MG63 (cell line): ENCODE results near the gene TIE1. TPM values are rescaled to one million over a fixed set of nuclear protein-coding genes. Genes with fewer than 3 reads are reported as not detected.

ENCODE experiments used
- DNase-seq: peaks from one replicate; pipeline ENCODE4 v3.0.0-alpha.2; 2020
- H3K27me3 ChIP-seq: fragments of 250-450 bp; sonication (Bioruptor Pico); 2 replicates; pipeline ENCODE4 v1.5.1; 2020; ENCODE audit warnings: mild to moderate bottlenecking, moderate library complexity
- H3K36me3 ChIP-seq: fragments of 250-450 bp; sonication (Bioruptor Pico); 2 replicates; pipeline ENCODE4 v1.5.1; 2020; ENCODE audit warnings: mild to moderate bottlenecking, moderate library complexity
- H3K4me3 ChIP-seq: fragments of 250-450 bp; sonication (Bioruptor Pico); 2 replicates; pipeline ENCODE4 v1.5.1; 2020; ENCODE audit warnings: mild to moderate bottlenecking, moderate library complexity
- H3K9me3 ChIP-seq: fragments of 250-450 bp; sonication (Bioruptor Pico); 2 replicates; pipeline ENCODE4 v1.5.1; 2020; ENCODE audit warnings: mild to moderate bottlenecking, moderate library complexity
- total RNA-seq: library from RNA; depleted of rRNA; stranded (reverse); fragments of >200 nt; shearing (Covaris generic); gene quantifications from 2 replicates; pipeline ENCODE4 v1.2.3, GENCODE V29; 2014; ENCODE audit warnings: low replicate concordance

TIE1 gene
- total RNA-seq, 1 experiment from 2014 or later, result 0.20 TPM

DNA sequence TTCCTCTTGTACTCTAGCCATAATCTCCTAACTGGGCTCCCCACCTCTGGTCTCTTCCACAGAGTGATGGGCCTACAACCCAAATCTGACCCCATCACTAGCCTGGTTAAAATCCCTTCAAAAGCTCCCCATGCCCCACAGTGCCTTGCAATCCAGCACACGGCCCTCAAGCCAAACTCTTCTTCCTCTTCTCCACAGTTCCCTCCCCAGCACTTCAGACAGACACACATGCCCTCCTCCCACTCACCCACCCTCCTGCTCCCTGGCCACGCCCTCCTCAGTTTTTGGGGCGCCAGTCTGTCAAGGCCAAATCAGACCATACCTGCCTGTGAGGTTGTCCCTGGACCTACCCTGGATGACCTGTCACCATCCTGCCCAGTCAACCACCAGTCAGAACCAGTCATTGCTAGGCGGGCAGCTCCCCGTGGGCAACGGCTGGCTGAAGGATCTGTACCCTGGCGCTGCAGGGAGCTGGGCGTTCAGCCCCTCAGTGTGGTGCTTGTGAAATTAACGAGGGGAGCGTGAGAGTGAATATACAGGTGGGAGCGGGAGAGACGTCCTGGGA lies 16.2 kb upstream of the TIE1 start:
- no peaks in the 10 kb centered on the region; the same call in 1 of the 2 replicates for H3K27me3 ChIP-seq
- no peak for DNase-seq
- H3K9me3 ChIP-seq, result no peaks in the 10 kb centered on the region
- no peak overlapping the region for H3K4me3 ChIP-seq
- no peaks in the 10 kb centered on the region for H3K36me3 ChIP-seq

DNA sequence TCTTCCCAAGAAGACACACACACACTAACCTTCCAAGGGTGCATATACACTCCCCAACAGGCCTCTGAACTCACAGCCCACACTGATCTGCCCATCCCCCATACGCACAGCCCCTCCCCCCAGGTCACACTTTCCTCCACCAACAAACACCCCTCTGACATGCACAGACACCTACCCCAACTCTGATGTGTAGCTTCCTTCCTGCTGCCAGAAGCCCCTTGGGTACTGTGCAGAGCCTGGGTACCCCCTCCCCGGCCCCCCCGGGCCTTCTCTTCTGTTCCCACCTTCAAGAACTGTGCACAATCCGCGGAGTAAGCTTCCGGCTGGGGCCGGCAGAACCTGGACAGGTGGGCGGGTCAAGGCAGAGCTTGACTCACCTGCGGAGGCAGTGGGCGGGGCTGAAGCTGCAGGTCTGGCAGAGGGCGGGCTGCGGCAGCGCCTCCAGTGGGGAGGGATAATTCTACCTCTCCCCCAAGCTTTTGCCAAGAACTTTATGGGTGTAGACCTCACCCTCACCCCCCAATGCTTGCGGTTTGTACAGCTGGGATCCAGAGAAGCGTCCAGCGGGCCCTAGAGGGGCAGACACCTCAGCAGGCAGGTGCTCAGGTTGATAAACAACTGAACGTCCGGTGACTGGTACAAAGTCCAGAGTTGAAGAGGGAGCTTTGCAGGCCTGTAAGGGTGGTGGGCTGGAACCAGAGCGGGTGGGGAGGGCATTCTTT lies 15.4 kb upstream of the TIE1 start, which contains the start of gene C1orf210:
C1orf210 (minus strand) TSS at position 313 of the 722 bp plus-strand sequence. CDS start 2,311 bp downstream, outside the sequence.
- no peak within 1 kb of the TSS for H3K4me3 ChIP-seq
- no peaks in the 10 kb centered on the region for H3K9me3 ChIP-seq
- H3K27me3 ChIP-seq, result no peaks in the 10 kb centered on the region; the same call in 1 of the 2 replicates
- H3K36me3 ChIP-seq, result no peaks in the 10 kb centered on the region
- no peak for DNase-seq

DNA sequence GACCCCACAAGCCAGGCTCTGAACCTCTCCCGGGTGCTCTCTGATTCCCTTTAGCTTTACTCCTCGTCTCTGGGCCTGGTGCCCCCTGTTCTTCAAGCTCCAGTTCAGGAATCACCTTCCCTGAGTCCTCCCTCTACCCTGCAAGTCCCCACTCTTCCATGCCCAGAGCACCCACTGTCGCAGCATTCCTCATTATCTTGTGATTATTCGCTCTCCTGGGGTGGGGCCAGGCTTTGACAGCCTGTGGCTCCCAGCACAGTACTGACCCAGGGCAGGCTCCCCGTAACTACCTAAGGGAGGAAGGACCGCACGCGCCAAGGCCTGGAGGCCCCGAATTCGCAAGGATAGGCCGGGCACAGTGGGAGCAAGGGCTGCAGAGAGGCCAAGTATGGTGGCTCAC lies 14.7 kb upstream of the TIE1 start:
- no peak overlapping the region for H3K4me3 ChIP-seq
- no peak for DNase-seq
- H3K27me3 ChIP-seq, result no peaks in the 10 kb centered on the region; the same call in 1 of the 2 replicates
- H3K9me3 ChIP-seq, result no peaks in the 10 kb centered on the region
- H3K36me3 ChIP-seq, result no peaks in the 10 kb centered on the region

DNA sequence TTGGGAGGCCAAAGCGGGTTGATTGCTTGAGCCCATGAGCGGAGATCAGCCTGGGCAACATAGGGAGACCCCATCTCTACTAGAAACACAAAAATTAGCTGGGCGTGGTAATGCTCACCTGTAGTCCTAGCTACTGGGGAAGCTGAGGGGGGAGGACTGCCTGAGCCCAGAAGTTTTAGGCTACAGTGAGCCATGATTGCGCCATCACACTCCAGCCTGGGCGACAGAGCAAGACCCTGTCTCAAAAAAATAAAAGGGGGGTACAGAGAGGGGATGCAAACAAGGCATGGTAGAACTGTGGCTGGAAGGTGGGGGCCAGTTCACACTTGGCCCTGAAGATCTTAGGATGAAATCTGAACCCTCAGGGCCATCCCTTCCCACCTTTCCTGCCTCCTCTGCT lies 14.2 kb upstream of the TIE1 start:
- H3K36me3 ChIP-seq, result no peaks in the 10 kb centered on the region
- no peak overlapping the region for H3K4me3 ChIP-seq
- H3K9me3 ChIP-seq, result no peaks in the 10 kb centered on the region
- no peak for DNase-seq
- no peaks in the 10 kb centered on the region; the same call in 1 of the 2 replicates for H3K27me3 ChIP-seq

DNA sequence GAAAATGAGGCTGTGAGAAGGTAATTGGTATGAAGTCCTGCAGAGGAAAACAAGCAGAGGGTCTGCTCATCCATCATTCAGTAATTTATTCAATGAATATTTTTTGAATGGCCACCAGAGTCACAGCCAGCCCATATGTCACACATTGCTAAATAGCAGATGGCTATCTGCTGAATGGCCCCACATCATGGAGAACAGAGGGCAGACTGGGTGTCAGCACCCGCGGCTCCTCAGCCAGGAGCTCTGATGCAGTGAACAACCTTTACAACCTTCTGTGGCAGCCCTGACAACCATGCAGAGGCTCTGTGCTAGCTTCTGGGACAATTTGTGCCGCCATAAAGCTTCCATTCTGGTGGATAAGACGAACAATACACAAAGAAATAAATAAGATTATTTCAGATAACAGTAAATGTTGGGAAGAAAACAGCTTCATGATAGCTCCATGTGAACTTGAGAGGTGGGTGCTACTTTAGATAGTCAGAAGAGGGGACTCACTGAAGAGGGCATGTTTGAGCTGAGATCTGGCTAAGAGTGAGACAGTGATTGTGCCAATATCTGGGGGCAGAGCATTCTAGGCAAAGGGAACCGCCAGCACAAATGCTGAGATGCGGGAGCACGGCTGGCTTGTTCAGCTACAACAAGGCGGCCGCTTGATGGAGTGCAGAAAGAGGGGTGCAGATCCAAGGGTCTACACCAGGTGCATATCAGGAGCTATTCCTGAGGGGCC lies 12.6 kb upstream of the TIE1 start:
- Histone ChIP-seq H3K36me3 (no peaks in the 10 kb centered on the region), H3K27me3 (no peaks in the 10 kb centered on the region; the same call in 1 of the 2 replicates)
- no peak for DNase-seq

DNA sequence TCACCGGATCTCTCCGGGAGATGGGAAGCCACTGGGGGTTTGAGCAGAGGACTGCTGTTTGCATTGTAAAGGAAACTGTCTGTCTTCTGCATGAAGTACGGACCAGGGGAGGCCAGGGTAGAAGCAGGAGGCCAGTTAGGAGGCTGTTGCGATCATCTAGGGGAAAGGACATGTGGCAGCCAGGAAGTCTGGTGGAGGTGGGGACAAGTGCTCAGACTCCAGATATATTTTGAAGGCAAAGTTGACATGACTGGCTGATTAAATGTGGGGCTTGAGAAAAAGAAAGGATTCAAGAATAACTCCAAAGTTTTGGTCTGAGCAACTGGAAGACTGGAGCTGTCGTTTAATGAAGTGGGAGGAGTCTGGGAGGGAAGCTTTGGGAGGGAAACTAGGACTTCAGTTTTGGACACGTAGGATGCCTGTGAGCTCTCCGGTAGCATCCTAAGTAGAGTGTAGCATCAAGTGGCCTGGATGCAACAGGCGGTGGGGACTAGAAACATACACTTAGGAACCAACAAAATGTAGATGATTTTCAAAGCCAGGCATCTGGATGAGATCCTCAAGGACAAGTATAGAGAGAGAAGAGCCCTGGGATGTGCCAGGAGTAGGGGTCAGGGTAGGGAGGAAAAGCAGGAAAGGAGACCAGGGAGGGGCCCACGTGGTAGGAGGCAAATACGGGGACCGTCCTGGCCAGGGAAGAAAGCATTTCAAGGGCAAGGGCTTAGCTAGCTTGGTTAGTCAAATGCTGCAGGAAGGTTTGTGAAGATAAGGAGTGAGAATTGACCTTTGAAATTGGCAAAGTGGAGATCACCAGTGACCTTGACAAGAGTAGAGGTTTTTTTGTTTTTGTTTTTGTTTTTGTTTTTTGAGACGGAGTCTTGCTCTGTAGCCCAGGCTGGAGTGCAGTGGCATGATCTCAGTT lies 11.7 kb upstream of the TIE1 start:
- H3K36me3 ChIP-seq, result no peaks in the 10 kb centered on the region
- no peaks in the 10 kb centered on the region; the same call in 1 of the 2 replicates for H3K27me3 ChIP-seq
- H3K9me3 ChIP-seq, result no peaks in the 10 kb centered on the region
- H3K4me3 ChIP-seq, result no peak overlapping the region
- DNase-seq, result no peak

More for the DNA sequence above, 12.6 kb upstream of the TIE1 start:
- Histone ChIP-seq H3K4me3 (no peak overlapping the region), H3K9me3 (no peaks in the 10 kb centered on the region)

DNA sequence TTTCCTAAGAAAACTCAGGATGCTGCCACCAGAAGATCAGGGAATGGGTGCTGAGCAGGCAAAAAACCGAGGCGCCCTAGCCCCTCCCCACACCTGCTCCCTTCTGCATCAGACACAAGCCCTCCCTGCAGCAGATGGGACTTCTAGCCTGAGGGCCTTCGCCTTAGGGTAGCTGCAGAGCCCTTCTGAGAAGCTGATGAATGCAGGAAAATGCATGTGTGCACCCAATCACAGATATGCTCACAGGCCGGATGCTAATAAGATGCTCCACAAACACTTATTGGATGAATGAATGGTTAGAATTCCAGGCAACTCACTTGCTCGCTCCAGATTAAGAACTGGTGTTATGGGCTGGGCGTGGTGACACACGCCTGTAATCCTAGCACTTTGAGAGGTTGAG lies 8.6 kb upstream of the TIE1 start:
- Histone ChIP-seq H3K4me3 (no peak overlapping the region), H3K27me3 (no peaks in the 10 kb centered on the region; the same call in 1 of the 2 replicates), H3K9me3 (no peaks in the 10 kb centered on the region), H3K36me3 (no peaks in the 10 kb centered on the region)
- DNase-seq, result no peak

DNA sequence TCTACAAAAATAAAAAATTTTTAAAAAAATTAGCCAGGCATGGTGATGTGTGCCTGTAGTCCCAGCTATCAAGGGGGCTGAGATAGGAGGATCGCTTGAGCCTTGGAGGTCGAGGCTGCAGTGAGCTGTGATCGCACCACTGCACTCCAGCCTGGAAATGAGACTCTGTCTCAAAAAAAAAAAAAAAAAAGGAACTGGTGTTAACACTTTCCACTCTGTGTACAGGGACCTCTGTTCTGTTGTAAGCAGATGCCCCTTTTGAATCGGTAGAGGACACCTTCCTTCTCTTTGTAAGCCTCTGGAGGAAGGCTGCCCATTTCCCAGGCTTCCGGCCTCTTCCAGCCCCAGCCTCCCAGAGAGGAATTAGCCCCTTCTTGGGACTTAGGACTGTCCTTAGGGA lies 8.1 kb upstream of the TIE1 start:
- no peaks in the 10 kb centered on the region for H3K36me3 ChIP-seq
- no peaks in the 10 kb centered on the region for H3K9me3 ChIP-seq
- no peak for DNase-seq
- H3K27me3 ChIP-seq, result no peaks in the 10 kb centered on the region; the same call in 1 of the 2 replicates
- no peak overlapping the region for H3K4me3 ChIP-seq

DNA sequence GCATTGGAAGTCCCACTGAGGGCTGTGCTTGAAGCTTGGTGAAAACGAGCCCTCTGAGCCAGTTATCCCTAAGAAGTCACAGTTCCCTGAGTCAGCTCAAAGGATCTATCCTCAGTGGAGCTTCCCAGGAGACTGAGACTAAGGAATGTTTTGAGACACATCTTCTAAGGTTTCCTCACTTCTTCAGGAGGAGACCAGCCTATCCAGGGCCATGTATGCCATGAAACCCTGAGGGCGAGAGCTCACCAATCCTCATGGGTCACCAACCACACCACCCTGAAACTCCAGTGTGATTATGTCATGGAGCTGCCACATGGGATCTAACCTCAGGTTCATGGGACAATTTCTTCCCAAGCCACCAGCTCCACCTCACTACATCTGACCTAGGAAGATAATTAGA lies 7.6 kb upstream of the TIE1 start:
- no peaks in the 10 kb centered on the region for H3K9me3 ChIP-seq
- H3K27me3 ChIP-seq, result no peaks in the 10 kb centered on the region; the same call in 1 of the 2 replicates
- no peak for DNase-seq
- H3K36me3 ChIP-seq, result no peaks in the 10 kb centered on the region
- no peak overlapping the region for H3K4me3 ChIP-seq

DNA sequence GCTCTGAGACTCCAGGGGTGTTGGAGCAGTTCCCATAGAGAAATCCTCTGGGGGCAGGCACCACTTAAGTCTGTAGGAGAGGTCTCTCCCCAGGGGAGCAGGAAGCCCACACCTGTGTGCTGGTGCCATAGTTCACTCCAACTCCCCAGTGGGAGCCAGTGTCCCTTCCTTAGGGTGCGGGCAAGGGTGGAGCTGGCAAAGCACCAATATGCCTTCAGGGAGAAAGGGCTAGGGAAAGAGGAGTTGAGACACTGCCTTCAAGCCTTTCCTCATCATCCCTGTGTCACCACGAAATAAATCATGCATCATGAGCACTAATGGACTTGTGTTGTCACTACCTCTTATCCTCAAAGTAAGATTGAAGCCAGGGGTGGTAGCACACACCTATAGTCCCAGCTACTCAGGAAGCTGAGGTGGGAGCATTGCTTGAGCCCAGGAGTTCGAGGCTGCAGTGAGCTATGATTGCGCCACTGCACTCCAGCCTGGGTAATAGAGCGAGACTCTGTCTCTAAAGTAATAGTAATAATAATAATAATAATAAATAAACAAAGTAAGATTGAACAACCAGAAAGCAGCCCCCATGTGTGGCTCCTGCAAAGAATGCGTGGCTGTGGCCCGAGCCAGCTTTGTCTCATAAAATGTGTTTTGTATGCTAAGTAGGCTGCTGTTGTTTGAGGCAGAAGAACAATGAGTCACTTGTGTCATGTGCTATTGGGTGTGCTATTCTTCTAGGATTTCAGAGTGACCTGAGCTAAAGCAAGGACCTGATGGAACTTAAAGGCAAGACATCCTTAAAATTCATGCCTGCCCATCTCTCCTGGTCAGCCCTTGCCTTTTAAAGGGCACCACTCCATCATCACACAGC lies 6.7 kb upstream of the TIE1 start:
- DNase-seq, result no peak
- no peaks in the 10 kb centered on the region for H3K9me3 ChIP-seq
- no peaks in the 10 kb centered on the region for H3K27me3 ChIP-seq
- no peaks in the 10 kb centered on the region for H3K36me3 ChIP-seq
- no peak overlapping the region for H3K4me3 ChIP-seq

DNA sequence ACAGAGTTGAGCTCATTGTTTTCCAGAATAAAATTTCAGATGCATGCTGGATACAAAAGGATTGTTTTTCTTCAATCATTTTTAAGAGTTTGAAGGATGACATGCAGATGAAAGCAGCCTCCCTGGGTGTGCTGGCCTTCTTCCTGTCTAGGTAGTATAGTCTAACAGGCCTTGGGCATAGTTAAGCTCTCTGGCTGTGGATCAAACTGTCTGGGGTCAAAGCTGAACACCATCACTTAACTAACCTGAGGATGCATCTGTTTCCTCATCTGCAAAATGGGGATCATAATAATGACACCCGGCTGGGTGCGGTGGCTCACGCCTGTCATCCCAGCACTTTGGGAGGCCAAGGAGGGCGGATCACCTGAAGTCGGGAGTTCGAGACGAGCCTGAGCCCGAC lies 6.0 kb upstream of the TIE1 start:
- no peak for DNase-seq
- Histone ChIP-seq H3K36me3 (no peaks in the 10 kb centered on the region), H3K27me3 (no peaks in the 10 kb centered on the region), H3K4me3 (no peak overlapping the region), H3K9me3 (no peaks in the 10 kb centered on the region)

DNA sequence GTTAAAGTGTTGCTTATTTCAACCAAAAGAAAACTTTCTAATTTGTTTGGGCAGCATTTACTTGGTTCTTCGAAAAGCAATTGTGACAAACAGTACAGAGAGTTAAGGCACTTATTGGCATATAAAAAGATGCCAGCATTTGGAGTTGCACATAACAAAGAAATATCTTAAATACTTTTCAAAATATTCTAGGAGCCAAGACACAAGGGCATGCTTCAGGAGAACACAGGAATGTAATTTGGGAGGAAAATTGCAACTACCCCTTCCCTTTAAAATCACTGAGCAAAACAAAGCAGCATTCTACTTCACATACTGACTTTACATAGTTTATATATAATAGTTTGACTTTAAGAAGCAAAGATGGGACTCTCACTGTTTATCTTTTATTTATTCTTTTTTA lies 4.6 kb upstream of the TIE1 start:
- DNase-seq, result no peak
- Histone ChIP-seq H3K9me3 (no peaks in the 10 kb centered on the region), H3K27me3 (no peaks in the 10 kb centered on the region), H3K36me3 (no peaks in the 10 kb centered on the region), H3K4me3 (no peak overlapping the region)

DNA sequence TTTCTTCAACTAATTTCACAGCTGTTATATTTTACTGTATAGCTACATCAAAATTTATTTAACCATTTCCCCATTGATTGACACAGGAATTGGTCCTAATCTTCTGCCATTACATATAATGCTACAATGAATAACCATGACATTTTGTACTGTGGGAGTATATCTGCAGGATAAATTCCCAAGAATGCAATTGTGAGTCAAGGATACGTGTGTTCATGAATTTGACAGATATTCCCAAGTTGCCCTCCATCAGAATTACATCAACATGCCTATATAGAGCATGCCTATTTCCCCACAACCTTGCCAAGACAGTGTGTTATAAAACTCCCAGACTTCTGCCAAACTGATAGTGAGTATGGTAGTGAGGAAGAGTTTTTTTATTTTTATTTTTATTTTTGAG lies 2.7 kb upstream of the TIE1 start:
- no peaks in the 10 kb centered on the region for H3K36me3 ChIP-seq
- H3K9me3 ChIP-seq, result no peaks in the 10 kb centered on the region
- no peak overlapping the region for H3K4me3 ChIP-seq

DNA sequence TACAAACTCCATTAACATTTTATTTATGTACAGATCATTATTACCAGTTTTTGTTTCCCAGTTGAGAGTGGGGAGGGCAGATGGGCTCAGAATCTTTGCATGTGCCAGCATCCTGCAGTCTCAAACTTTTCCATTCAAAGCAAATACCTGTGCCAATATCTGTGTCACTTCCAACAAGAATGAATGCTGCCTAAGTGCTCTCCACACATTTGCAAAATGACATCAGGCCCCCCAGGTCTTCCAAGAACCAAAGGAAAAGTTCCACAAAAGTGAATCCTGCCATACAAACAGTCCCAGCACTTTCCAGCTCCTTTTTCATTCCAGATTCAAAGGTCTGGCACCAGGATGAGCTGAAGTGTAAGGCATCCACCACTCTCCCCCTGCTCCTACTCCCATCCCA lies 1.7 kb upstream of the TIE1 start:
- no peak for DNase-seq
- Histone ChIP-seq H3K36me3 (no peaks in the 10 kb centered on the region), H3K4me3 (no peak overlapping the region), H3K9me3 (no peaks in the 10 kb centered on the region), H3K27me3 (no peaks in the 10 kb centered on the region)

More for the DNA sequence above, 2.7 kb upstream of the TIE1 start:
- no peaks in the 10 kb centered on the region for H3K27me3 ChIP-seq
- DNase-seq, result no peak

DNA sequence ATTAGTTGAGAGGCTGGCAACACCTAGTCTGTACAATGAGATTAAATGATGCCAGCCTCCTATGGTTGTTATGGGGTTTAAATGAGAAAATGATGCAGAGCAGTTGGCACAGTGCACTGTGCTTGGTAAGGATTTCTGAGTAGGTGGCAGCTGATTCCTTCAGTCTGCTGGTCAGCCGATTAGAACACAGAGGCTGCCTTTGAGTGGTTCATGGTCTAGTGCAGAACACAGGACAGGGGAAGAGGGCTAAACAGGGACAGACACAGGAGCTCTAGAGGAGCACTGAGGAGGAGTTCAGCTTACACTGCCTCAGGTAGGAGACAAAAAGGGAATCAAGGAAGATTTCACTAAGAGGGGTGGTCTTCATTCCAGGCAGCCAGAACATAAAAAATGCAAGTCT lies 1.4 kb downstream of the TIE1 start:
- H3K27me3 ChIP-seq, result no peaks in the 10 kb centered on the region
- no peak overlapping the region for H3K4me3 ChIP-seq
- no peak for DNase-seq

More for the DNA sequence above, 1.4 kb downstream of the TIE1 start:
- Histone ChIP-seq H3K9me3 (no peaks in the 10 kb centered on the region), H3K36me3 (no peaks in the 10 kb centered on the region)
